GM18526 (cell line): ENCODE measurements around the gene YAP1.

Source experiments
- POLR2A ChIP-seq: IDR thresholded peaks from 3 replicates; pipeline ENCODE4 v1.6.1; 2011; ENCODE audit not compliant: insufficient read length; ENCODE audit errors: extremely low read depth

Gene YAP1

DNA sequence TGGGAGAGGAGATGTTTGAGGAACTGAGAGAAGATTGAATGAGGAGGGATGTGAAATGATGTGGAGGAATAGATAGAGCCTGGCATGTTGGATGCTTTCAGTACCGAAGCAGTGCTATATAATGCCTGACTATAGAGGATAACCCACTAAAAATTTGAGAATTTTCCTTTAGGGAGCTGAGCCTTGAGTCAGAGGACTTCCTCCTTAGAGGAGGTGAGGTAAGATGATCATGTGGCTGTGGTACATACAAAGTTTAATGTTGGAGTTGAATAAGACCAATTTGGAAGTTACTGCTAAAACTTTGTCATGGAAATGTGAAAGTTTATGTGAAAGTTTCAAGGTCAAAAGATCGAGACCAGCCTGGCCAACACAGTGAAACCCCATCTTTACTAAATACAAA is 66.9 kb downstream of the YAP1 start:
- TF ChIP-seq POLR2A: no peak

DNA sequence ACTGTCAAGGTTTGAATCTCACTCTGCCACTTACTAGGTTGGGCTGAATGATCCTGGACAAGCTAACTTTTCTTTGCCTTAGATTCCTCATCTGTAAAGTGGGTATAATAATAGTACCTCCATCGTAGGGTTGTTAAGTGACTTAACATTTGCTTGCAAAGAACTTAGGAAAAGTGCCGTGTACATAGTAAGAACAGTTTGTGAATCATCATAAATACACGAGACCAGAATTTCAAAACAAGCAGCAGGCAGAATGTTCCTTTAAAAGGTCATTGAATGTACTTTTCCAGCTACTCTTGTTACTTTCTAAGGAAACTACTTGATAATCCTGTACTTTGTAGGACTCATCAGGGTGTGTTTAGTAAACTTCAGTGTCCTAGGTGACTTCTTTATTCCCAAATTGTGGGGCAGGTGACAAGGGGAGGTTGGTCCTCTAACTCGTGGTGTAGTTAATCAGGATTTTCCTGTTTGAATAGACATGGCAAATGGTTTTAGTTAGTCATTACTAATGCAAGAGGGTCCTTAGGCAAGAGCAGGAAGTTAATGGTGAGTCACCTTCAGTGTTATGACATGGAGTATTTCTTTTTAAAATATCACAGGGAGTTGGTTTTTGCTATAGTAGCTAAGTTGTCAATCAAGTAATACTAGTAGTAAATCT is 67.9 kb downstream of the YAP1 start:
- no peak for TF ChIP-seq POLR2A

GRCh38 chr11:102179371-102179770 is 69.1 kb downstream of the YAP1 start:
- TF ChIP-seq POLR2A: no peak

- TF ChIP-seq POLR2A: no peak
Measured at GRCh38 chr11:102184269-102184987, 74.2 kb downstream of the YAP1 start.

- no peak for TF ChIP-seq POLR2A
Measured at GRCh38 chr11:102186551-102187191, 76.4 kb downstream of the YAP1 start.

GRCh38 chr11:102187416-102188151 is 77.3 kb downstream of the YAP1 start:
- no peak for TF ChIP-seq POLR2A

DNA sequence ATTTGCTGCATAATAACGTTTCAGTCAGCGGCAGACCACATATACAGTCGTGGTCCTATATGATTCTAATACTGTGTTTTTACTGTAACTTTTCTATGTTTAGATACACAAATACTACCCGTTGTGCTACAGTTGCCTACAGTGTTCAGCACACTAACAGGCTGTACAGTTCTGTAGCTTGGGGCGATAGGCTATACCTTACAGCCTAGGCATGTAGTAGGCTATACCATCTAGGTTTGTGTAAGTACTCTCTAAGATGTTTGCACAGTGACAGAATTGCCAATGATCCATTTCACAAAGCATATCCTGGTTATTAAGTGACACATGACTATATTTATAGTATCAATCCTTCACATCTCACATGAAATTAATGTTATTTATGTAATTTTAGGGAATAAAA is 78.2 kb downstream of the YAP1 start:
- TF ChIP-seq POLR2A: no peak

GRCh38 chr11:102191832-102192231 is 81.6 kb downstream of the YAP1 start:
- no peak for TF ChIP-seq POLR2A

DNA sequence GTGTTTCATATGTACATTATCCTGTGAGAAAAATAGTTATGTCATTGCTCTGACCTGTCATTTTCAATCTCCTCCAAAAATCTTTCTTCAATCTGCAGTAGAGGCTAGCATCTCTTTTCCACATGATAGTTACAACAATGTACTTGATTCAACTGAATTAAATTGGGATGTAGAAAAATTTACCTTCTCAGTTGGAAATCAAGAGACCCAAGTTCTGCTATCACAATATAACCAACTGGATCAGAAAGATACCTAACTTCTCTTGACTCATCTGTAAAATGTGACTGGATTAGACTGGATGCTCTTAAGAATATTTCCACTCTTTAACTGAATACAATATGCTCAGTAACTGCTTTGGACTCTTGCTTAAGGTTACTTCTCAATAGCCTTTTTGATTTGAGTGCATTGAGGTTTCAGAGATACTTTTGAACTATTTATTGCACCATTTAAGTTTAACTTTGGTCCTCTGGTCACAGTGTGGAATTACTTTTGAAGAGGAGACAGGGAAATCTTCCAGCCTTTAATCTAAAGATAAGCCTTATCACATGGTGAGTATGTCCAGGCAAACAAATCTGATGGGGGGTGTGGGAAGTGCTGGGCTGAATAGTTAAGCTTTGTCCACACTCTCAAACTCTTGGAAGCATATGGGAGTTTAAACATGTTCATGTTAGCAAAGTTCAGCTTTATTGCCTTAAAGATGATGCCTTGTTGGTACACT is 82.3 kb downstream of the YAP1 start:
- no peak for TF ChIP-seq POLR2A

DNA sequence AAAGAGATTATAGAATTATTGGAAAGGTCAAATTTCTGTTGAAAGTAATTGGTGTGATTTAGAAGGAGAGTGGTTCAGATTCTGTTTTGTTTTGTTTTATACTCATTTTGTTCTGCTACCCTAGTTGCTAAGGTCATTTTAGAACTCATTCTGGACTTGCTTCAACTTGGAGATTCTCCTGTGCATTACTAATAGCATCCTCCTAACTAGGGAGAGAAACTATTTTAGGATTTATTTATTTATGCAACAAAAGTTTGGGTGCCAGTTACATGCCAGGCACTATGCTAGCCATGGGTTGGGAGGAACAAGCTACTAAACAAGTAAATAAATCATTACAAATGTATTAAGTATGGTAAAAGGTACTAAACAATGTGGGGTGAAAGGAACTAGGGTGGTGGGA is 84.0 kb downstream of the YAP1 start:
- TF ChIP-seq POLR2A: no peak

- TF ChIP-seq POLR2A: no peak
Measured at GRCh38 chr11:102194990-102195389, 84.7 kb downstream of the YAP1 start.

DNA sequence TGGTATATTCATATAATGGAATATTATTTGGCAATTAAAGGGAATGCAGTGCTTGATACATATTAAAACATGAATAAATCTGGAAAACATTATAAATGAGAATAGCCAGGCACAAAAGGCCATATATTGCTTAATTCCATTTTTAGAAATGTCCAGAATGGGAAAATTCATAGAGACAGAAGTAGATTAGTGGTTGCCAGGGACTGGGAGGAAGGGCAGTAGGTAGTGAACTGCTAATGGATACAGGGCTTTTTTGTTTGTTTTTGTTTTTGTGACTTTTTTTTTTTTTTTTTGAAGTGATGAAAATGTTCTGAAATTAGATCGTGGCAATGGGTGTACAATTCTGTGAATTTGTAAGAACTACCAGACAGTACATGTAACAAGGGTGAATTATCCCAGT is 86.1 kb downstream of the YAP1 start:
- no peak for TF ChIP-seq POLR2A

- no peak for TF ChIP-seq POLR2A
Measured at GRCh38 chr11:102196816-102197215, 86.6 kb downstream of the YAP1 start.

DNA sequence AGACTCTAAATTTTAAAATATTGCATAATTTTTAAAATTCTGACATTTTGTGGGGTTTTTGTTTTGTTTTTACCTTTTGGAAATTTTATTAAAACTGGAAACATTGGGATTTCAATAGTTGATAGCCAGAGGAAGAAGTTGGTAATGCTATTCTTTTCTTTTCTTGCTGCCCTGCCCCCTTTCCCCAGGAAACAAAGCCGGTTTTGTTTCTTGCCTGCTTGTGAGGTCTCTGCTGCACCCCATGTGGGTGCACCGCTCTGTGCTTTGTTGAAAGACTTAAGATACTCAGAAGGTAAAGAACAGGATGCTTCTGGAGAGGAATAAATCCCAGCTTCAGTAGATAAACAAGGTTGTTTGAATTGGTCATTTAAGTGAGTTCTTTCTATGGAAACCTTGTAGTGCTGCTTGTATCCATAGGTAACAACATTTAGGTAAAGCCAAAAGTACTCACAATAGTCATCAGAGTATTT is 87.5 kb downstream of the YAP1 start:
- TF ChIP-seq POLR2A: no peak

DNA sequence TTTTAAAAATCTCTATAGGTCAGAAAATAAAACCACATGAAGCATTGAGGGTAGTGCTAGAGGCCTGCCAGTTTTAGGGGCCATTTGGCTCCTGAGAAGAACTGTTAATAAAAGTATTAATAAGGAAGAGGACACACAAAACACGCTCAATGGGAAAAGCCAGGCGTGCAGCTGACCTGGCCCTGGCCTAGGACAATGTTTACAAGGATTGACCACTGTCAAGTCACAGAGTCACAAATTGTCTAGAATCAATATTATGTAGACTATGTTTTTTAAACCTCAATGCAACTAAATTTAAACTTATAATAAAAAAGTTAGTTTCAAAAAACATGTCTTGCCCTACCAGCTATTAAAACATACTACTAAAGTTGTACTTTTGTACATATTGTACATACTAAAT is 89.4 kb downstream of the YAP1 start:
- TF ChIP-seq POLR2A: no peak

GRCh38 chr11:102201776-102202175 is 91.5 kb downstream of the YAP1 start:
- no peak for TF ChIP-seq POLR2A

- no peak for TF ChIP-seq POLR2A
Measured at GRCh38 chr11:102202972-102203371, 92.7 kb downstream of the YAP1 start.
